Measurements from ENCODE around the gene RPP25. TPM values are rescaled to one million over a fixed set of nuclear protein-coding genes. Genes with fewer than 3 reads are reported as not detected.

The RPP25 gene
- total and polyA plus RNA-seq, 2 of the 13 experiments (the other 11 are each of a cell fraction or from before 2014, with no cell fraction given): 0.05 to 0.11 TPM

GRCh38 chr15:74995182-74995778, 38.7 kb upstream of the RPP25 start, which contains the start of gene SCAMP5 (continued):
- TF ChIP-seq ZNF276 (CRISPR knock-in tag; IDR thresholded peaks at IDR 0.05; ENCODE audit: low read depth) (no peak), ZSCAN31 (CRISPR knock-in tag; IDR thresholded peaks at IDR 0.05; ENCODE audit: low read depth) (peak; percentile 79), SALL2 (CRISPR knock-in tag; IDR thresholded peaks at IDR 0.05) (no peak), ZNF782 (CRISPR knock-in tag; IDR thresholded peaks at IDR 0.05; ENCODE audit: borderline replicate concordance) (0 out of 2 replicates have a peak, but pooled peaks have one; percentile 18), NR1H2 (CRISPR knock-in tag; IDR thresholded peaks at IDR 0.05; ENCODE audit: borderline replicate concordance, low read depth) (no peak), RAD51 (IDR thresholded peaks at IDR 0.05; ENCODE audit: borderline replicate concordance) (no peak), TCF7 (IDR thresholded peaks at IDR 0.05; ENCODE audit: low read depth) (no peak), HMGXB4 (CRISPR knock-in tag; IDR thresholded peaks at IDR 0.05; ENCODE audit: borderline replicate concordance in 1 of 2, low read depth in 1 of 2) (peak in 1 of 2 experiments; percentile 21; a peak in 2 of 4 replicates), IRF2 (CRISPR knock-in tag; IDR thresholded peaks at IDR 0.05) (peak; percentile 80; the same call in 1 of the 2 replicates), RORA (CRISPR knock-in tag; IDR thresholded peaks at IDR 0.05) (no peak), NFAT5 (CRISPR knock-in tag; IDR thresholded peaks at IDR 0.05) (peak; percentile 92; the same call in 1 of the 2 replicates), RFX3 (CRISPR knock-in tag; IDR thresholded peaks at IDR 0.05) (no peak), PAF1 (CRISPR knock-in tag; IDR thresholded peaks at IDR 0.05) (no peak), NFE2L1 (CRISPR knock-in tag; IDR thresholded peaks at IDR 0.05; ENCODE audit: borderline replicate concordance) (no peak), ZNF589 (CRISPR knock-in tag; conservative IDR thresholded peaks at IDR 0.05) (peak; percentile 84; the same call in 1 of the 2 replicates), ZNF12 (CRISPR knock-in tag; IDR thresholded peaks at IDR 0.05) (peak; percentile 70; the same call in 1 of the 2 replicates), NCOA1 (CRISPR knock-in tag; IDR thresholded peaks at IDR 0.05) (no peak), TIGD3 (CRISPR knock-in tag; IDR thresholded peaks at IDR 0.05; ENCODE audit: borderline replicate concordance) (no peak)

Data from HepG2 (cell line).